Hepatocyte (in vitro differentiated cells): ENCODE data around the gene LRRC71.

Source experiments
- EZH2 ChIP-seq: fragments of 200-600 bp; sonication (generic); IDR thresholded peaks from 2 replicates; pipeline ENCODE4 v1.6.1; 2016; ENCODE audit warnings: antibody characterized with exemption, mild to moderate bottlenecking, borderline replicate concordance
- TF ChIP-seq, protein P1 (sequence below): fragments of 200-600 bp; sonication (generic); IDR thresholded peaks from 2 replicates; pipeline ENCODE4 v1.5.1; 2016; ENCODE audit warnings: antibody characterized with exemption, mild to moderate bottlenecking; ENCODE audit not compliant: poor library complexity

DNA sequence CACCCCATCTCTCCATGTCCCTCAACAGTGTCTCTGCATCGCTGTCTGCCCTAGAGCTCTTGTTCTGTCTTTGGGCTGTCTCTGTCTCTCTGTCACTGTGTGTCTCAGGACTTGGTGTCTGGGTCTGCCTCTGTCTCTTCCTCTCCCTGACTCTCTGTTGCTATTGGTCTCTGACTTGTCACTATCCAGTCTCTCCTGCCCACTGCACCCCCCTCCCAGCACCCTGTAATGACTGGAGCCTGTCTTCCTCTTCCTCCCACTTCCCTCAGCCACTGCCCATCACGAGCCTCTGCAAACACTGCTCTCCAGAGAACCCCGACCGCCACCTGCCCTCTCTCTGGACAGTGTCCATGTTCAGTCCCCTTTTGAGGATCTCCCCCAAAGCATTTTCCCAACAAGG is 14.8 kb upstream of the LRRC71 start:
- TF ChIP-seq, protein P1, sequence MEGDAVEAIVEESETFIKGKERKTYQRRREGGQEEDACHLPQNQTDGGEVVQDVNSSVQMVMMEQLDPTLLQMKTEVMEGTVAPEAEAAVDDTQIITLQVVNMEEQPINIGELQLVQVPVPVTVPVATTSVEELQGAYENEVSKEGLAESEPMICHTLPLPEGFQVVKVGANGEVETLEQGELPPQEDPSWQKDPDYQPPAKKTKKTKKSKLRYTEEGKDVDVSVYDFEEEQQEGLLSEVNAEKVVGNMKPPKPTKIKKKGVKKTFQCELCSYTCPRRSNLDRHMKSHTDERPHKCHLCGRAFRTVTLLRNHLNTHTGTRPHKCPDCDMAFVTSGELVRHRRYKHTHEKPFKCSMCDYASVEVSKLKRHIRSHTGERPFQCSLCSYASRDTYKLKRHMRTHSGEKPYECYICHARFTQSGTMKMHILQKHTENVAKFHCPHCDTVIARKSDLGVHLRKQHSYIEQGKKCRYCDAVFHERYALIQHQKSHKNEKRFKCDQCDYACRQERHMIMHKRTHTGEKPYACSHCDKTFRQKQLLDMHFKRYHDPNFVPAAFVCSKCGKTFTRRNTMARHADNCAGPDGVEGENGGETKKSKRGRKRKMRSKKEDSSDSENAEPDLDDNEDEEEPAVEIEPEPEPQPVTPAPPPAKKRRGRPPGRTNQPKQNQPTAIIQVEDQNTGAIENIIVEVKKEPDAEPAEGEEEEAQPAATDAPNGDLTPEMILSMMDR: no peak
- TF ChIP-seq EZH2: no peak
